GM18909 (cell line): ENCODE results near the gene SMPDL3B.

ENCODE experiments used
- ATAC-seq: cut with Tn5 transposase; IDR thresholded peaks from one replicate; pipeline ENCODE4 v1.9.1; 2021; ENCODE audit warnings: mild to moderate bottlenecking; ENCODE audit not compliant: unreplicated experiment, poor library complexity

SMPDL3B gene

GRCh38 chr1:27938488-27938887 is 3.7 kb downstream of the SMPDL3B start:
- ATAC-seq: no peak

- ATAC-seq: no peak
Observed at GRCh38 chr1:27940297-27940696, 5.5 kb downstream of the SMPDL3B start.

- no peak for ATAC-seq
Observed at GRCh38 chr1:27940870-27941560, 6.2 kb downstream of the SMPDL3B start.

- no peak for ATAC-seq
Observed at GRCh38 chr1:27941671-27942540, 7.1 kb downstream of the SMPDL3B start.

GRCh38 chr1:27945020-27945419 is 10.2 kb downstream of the SMPDL3B start:
- ATAC-seq: no peak

GRCh38 chr1:27949027-27949426 is 14.2 kb downstream of the SMPDL3B start:
- no peak for ATAC-seq

- no peak for ATAC-seq
Observed at GRCh38 chr1:27951396-27951795, 16.6 kb downstream of the SMPDL3B start.

- ATAC-seq: no peak
Observed at GRCh38 chr1:27952147-27952546, 17.3 kb downstream of the SMPDL3B start.

- ATAC-seq: no peak
Observed at GRCh38 chr1:27954186-27954585, 19.4 kb downstream of the SMPDL3B start.

- ATAC-seq: no peak
Observed at GRCh38 chr1:27955076-27955475, 20.3 kb downstream of the SMPDL3B start.

GRCh38 chr1:27956761-27957160 is 22.0 kb downstream of the SMPDL3B start:
- no peak for ATAC-seq

GRCh38 chr1:27957655-27958054 is 22.9 kb downstream of the SMPDL3B start:
- no peak for ATAC-seq

GRCh38 chr1:27958513-27958912 is 23.7 kb downstream of the SMPDL3B start:
- no peak for ATAC-seq

GRCh38 chr1:27959792-27960603 is 25.2 kb downstream of the SMPDL3B start, which contains the start of gene XKR8:
XKR8 (plus strand) TSS chr1:27959973; CDS start chr1:27960070, 97 bp downstream.
- ATAC-seq: peak; percentile 86

GRCh38 chr1:27960762-27961645 is 26.2 kb downstream of the SMPDL3B start:
- ATAC-seq: no peak

- no peak for ATAC-seq
Observed at GRCh38 chr1:27961646-27962221, 26.9 kb downstream of the SMPDL3B start.

- ATAC-seq: no peak
Observed at GRCh38 chr1:27963393-27963792, 28.6 kb downstream of the SMPDL3B start.

- no peak for ATAC-seq
Observed at GRCh38 chr1:27966402-27967105, 31.8 kb downstream of the SMPDL3B start.
